Hepatocyte (in vitro differentiated cells): ENCODE measurements around the gene DCN. TPM values are rescaled to one million over a fixed set of nuclear protein-coding genes. Genes with fewer than 3 reads are reported as not detected.

Source experiments
- DNase-seq: peaks from one replicate; pipeline ENCODE4 v3.0.0-alpha.2; 2016; ENCODE audit warnings: low spot score
- H2AFZ ChIP-seq: fragments of 200-600 bp; sonication (generic); 2 replicates; pipeline ENCODE4 v1.6.0; 2016; ENCODE audit warnings: antibody characterized with exemption, mild to moderate bottlenecking
- H3K27ac ChIP-seq: fragments of 200-600 bp; sonication (generic); 2 replicates; pipeline ENCODE4 v1.5.1; 2016; ENCODE audit warnings: mild to moderate bottlenecking
- H3K27me3 ChIP-seq: fragments of 200-600 bp; sonication (generic); 2 replicates; pipeline ENCODE4 v1.6.1; 2016
- H3K36me3 ChIP-seq: fragments of 200-600 bp; sonication (generic); replicated peaks from 2 replicates; pipeline ENCODE4 v1.5.1; 2016; ENCODE audit warnings: low read depth; ENCODE audit not compliant: insufficient read depth
- H3K4me1 ChIP-seq: fragments of 200-600 bp; sonication (generic); 2 replicates; pipeline ENCODE4 v1.5.1; 2016; ENCODE audit warnings: mild to moderate bottlenecking, moderate library complexity; ENCODE audit not compliant: insufficient read depth
- H3K4me2 ChIP-seq: fragments of 200-600 bp; sonication (generic); 2 replicates; pipeline ENCODE4 v1.6.0; 2016
- H3K4me3 ChIP-seq: fragments of 200-600 bp; sonication (generic); 2 replicates; pipeline ENCODE4 v1.5.1; 2016; ENCODE audit warnings: mild to moderate bottlenecking
- H3K79me2 ChIP-seq: fragments of 200-600 bp; sonication (generic); 2 replicates; pipeline ENCODE4 v1.6.0; 2017; ENCODE audit warnings: mild to moderate bottlenecking
- H3K9me2 ChIP-seq: fragments of 200-600 bp; sonication (generic); replicated peaks from 2 replicates; pipeline ENCODE4 v1.6.0; 2017; ENCODE audit warnings: mild to moderate bottlenecking; ENCODE audit not compliant: insufficient read depth
- H3K9me3 ChIP-seq: fragments of 200-600 bp; sonication (generic); 2 replicates; pipeline ENCODE4 v1.5.1; 2016; ENCODE audit warnings: low read depth, mild to moderate bottlenecking
- H4K20me1 ChIP-seq: fragments of 200-600 bp; sonication (generic); 2 replicates; pipeline ENCODE4 v1.6.0; 2016; ENCODE audit warnings: mild to moderate bottlenecking; ENCODE audit not compliant: insufficient read depth, poor library complexity, severe bottlenecking
- CTCF ChIP-seq: fragments of 200-600 bp; sonication (generic); IDR thresholded peaks from 2 replicates; pipeline ENCODE4 v1.5.1; 2016; ENCODE audit warnings: antibody characterized with exemption, mild to moderate bottlenecking; ENCODE audit not compliant: poor library complexity
- EZH2 ChIP-seq: fragments of 200-600 bp; sonication (generic); IDR thresholded peaks from 2 replicates; pipeline ENCODE4 v1.6.1; 2016; ENCODE audit warnings: antibody characterized with exemption, mild to moderate bottlenecking, borderline replicate concordance
- EZH2phosphoT487 ChIP-seq: fragments of 200-600 bp; sonication (generic); IDR thresholded peaks from one replicate; pipeline ENCODE4 v1.6.1; 2018; ENCODE audit warnings: antibody characterized with exemption, mild to moderate bottlenecking, low read depth, moderate library complexity; ENCODE audit not compliant: unreplicated experiment, severe bottlenecking
- WGBS: methylation state at CpG from one replicate; pipeline ENCODE4 v1.1.6; 2016; ENCODE audit warnings: low lambda C conversion rate; ENCODE audit errors: missing lambda C conversion rate; 5-methylcytosine and 5-hydroxymethylcytosine counted together
- polyA plus RNA-seq: library from polyadenylated mRNA; unstranded; fragments of >200 nt; fragmentation: Nextera tagmentation; extraction: Ambion mirVana; gene quantifications from 2 replicates; pipeline ENCODE4 v1.2.1, GENCODE V29; 2016
- total RNA-seq: library from RNA; depleted of rRNA; stranded (reverse); fragments of >200 nt; gene quantifications from 2 replicates; pipeline ENCODE4 v1.2.3, GENCODE V29; 2014

Gene DCN
- total and polyA plus RNA-seq, 2 experiments from 2014 or later, result 1,996 to 2,382 TPM

- DNase-seq, result no peak
- no peaks in the 10 kb centered on the region for H3K9me3 ChIP-seq
- H3K9me2 ChIP-seq, result no peaks in the 10 kb centered on the region
- peaks cover 14% of the 10 kb centered on the region for H3K4me1 ChIP-seq
- TF ChIP-seq EZH2, result no peak
- no peak for TF ChIP-seq EZH2phosphoT487
- TF ChIP-seq CTCF, result no peak
- no peaks in the 10 kb centered on the region for H3K79me2 ChIP-seq
- H4K20me1 ChIP-seq, result no peaks in the 10 kb centered on the region
- peak overlapping the region; percentile 22 for H3K27ac ChIP-seq
- WGBS, result 82% methylated on average over 2 of the region's 2 CpGs
- no peak overlapping the region for H2AFZ ChIP-seq
- no peaks in the 10 kb centered on the region for H3K36me3 ChIP-seq
- H3K4me3 ChIP-seq, result no peak overlapping the region
- H3K27me3 ChIP-seq, result no peaks in the 10 kb centered on the region
- no peak overlapping the region for H3K4me2 ChIP-seq
Measured at GRCh38 chr12:91127306-91127705, 55.3 kb downstream of the DCN start.

- 96% methylated on average over 1 of the region's 1 CpG for WGBS
- no peaks in the 10 kb centered on the region for H3K9me2 ChIP-seq
- no peaks in the 10 kb centered on the region for H3K36me3 ChIP-seq
- no peak for DNase-seq
- H3K4me1 ChIP-seq, result peaks cover 14% of the 10 kb centered on the region
- no peak overlapping the region for H3K27ac ChIP-seq
- H3K27me3 ChIP-seq, result no peaks in the 10 kb centered on the region
- H3K9me3 ChIP-seq, result no peaks in the 10 kb centered on the region
- no peak overlapping the region for H3K4me2 ChIP-seq
- H3K79me2 ChIP-seq, result no peaks in the 10 kb centered on the region
- H2AFZ ChIP-seq, result peak overlapping the region; percentile 14
- no peaks in the 10 kb centered on the region for H4K20me1 ChIP-seq
- TF ChIP-seq EZH2 (no peak), EZH2phosphoT487 (no peak), CTCF (no peak)
- no peak overlapping the region for H3K4me3 ChIP-seq
Measured at GRCh38 chr12:91126516-91126915, 56.1 kb downstream of the DCN start.

- no peak overlapping the region for H3K27ac ChIP-seq
- no peaks in the 10 kb centered on the region for H3K36me3 ChIP-seq
- H3K9me2 ChIP-seq, result no peaks in the 10 kb centered on the region
- no peak overlapping the region for H3K4me3 ChIP-seq
- 92% methylated on average over 5 of the region's 5 CpGs for WGBS
- DNase-seq, result no peak
- TF ChIP-seq EZH2phosphoT487 (no peak), CTCF (no peak), EZH2 (no peak)
- no peak overlapping the region for H3K4me2 ChIP-seq
- H3K9me3 ChIP-seq, result no peaks in the 10 kb centered on the region
- peaks cover 14% of the 10 kb centered on the region for H3K4me1 ChIP-seq
- H3K27me3 ChIP-seq, result no peaks in the 10 kb centered on the region
- no peak overlapping the region for H2AFZ ChIP-seq
- H4K20me1 ChIP-seq, result no peaks in the 10 kb centered on the region
- no peaks in the 10 kb centered on the region for H3K79me2 ChIP-seq
Measured at GRCh38 chr12:91123236-91123916, 59.2 kb downstream of the DCN start.

GRCh38 chr12:91120781-91121180, 61.8 kb downstream of the DCN start:
- Histone ChIP-seq H3K4me1 (no peaks in the 10 kb centered on the region), H3K27ac (peak overlapping the region; percentile 19), H3K36me3 (no peaks in the 10 kb centered on the region), H3K27me3 (no peaks in the 10 kb centered on the region), H3K79me2 (no peaks in the 10 kb centered on the region), H3K9me2 (no peaks in the 10 kb centered on the region), H3K4me3 (no peak overlapping the region), H2AFZ (no peak overlapping the region), H3K4me2 (no peak overlapping the region), H4K20me1 (no peaks in the 10 kb centered on the region), H3K9me3 (no peaks in the 10 kb centered on the region)
- no peak for DNase-seq
- TF ChIP-seq EZH2phosphoT487 (no peak), CTCF (no peak), EZH2 (no peak)
